EH (cell line): ENCODE results near the gene TREML1.
"Not testable (repeated sequence)": the region's sequence is repeated elsewhere in the genome, so short reads cannot be mapped to it uniquely, and the experiment has no call there.

Source experiments
- DNase-seq: peaks from one replicate; pipeline ENCODE4 v3.0.0-alpha.2; 2015; ENCODE audit warnings: low read depth

The TREML1 gene

GRCh38 chr6:41153992-41154625 is at the start of gene TREML1:
TREML1 (minus strand) TSS chr6:41154347; CDS start chr6:41154288, 59 bp downstream.
- no peak for DNase-seq

- DNase-seq, result no peak
These were observed 47.6 kb upstream of the TREML1 start for GRCh38 chr6:41201764-41202173.

DNA sequence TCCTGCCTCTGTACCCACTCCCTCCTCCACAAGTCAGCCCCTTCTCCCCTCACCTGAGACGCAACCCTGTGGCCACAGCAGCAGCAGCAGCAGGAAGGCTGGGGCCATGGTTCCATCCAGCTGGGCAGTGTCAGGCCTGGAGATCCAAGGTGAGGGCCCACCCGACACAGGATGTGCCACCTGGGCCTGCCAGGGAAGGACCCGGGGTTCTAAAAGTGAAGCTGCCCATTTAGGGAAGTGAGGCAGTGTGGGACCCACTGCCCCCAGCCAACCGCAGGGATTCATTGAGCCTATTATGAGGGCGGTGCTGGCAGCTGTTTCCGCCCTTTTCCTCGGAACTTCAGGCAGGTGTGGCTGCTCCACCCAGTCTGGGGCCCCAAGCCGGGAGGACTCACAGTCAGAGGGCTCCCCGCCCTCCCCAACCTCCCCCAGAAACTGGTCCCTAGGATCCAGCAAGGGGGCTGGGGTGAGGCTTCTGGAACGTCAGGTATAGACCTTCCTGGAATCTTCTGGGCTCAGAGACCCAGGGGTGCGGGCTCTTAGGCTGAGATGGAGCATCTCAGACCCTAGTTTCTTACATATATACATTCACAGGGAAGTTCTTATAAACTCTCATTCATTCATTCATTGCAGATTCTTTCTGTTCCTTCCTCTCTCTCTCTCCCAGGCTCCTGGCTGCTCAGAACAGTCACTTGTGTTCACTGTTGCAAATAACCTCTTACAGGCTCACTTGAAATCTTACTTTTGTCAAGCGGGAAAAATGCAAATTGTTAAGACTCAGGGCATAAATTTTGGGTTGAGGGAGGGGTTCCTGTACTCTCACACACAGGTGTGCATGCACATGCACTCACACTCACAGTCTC is 47.0 kb upstream of the TREML1 start, which contains the start of gene TREML2:
TREML2 (minus strand) TSS at position 249 of the 863 bp plus-strand sequence; CDS start at position 108, 141 bp downstream.
- no peak for DNase-seq

DNA sequence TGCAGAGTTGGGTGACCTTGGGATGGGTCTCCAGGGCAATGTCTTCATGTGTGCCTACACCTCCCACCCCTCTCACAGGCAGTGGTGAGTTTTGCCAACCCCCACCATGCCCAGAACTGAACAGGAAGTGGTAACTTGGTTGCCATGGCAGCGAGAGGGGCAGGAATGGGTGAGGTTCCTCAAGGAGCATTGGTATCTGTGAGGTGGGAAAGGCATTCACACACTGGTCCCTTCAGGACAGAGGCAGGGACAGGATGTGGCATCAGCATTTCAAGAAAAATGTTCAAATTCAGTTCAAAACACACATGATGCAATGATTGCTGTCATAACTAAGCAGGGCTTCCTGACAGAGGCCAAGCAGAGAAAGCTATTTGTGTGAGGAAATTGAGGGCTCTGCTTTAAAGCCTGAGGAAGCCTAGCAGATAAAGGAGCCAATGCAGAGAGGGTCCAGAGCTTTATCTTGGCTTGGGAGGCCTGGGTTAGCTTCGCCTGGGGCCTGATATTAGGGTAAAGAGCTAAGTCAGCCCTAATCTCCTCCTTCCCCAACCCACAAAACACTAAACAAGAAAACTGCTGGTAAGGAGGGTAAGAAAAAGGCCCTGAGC is 46.3 kb upstream of the TREML1 start:
- DNase-seq, result peak; percentile 41

DNA sequence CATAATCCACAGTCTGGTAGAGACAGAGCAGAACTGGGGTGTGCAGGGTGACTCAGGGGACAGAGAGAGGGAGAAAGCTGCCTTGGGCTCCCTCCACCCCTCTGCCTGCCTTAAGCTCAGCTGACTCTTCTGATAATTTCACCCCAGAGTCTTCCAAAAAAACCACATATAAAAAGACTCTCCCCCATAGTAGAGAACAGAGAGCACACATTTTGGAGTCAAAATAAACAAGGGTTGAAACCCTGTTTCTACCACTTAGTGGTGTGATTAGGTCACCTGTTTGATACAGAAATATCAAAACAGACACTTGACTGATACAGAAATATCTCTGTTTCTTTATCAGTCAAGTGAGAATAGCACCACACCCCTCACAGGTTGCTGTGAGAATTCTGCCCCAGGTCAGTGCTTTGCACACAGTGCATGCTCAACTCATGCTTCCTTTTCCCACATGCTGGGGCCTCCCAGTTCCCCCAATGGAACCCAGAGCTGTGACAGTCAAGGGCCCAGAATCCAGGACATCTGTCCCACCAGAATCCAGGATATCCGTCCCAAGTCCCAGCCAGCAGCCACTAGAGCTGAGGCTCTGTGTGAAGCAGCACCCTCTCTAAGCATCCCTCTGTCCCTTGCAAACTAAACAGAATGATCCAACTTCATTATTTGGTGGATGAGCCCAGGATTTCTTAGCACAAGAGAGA is 45.6 kb upstream of the TREML1 start:
- DNase-seq, result no peak

DNA sequence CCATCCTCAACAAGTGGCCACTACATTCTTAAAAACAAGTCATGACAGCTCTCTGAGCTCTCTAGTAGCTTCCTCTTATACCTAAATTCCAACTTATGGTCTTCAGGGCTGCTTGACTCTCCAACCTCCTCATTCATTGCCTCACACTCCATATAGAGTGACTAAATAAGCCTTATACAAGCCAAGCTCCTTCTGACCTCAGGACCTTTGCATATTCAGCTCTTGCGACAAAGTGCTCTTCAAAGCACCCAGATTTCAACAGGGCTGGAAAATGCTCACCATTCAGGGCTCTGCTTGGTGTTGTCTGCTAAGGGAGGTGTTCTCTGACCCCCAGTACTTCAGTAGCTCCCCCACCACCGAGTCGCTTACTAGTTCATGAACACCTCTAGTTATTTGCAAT is 43.1 kb upstream of the TREML1 start:
- DNase-seq, result no peak

DNA sequence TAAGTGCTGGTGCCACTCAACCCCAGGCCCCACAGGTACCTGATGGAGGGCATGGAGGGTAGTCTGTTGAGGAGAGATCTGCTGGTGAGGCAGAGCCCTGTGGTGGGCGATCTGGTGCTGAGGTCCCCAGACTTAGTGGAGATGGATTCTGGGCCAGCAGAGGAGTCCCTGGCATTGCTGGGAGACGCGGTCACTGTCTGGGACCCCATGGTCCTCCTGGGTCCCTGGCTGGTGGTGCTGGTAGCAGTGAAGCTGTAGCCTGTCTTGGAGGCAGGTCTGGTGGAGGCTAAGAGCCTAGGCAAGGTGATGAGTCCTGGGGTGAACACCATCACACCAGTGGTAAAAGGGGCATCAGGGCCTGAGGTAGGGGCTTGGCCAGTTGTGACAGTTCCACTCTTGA is 40.2 kb upstream of the TREML1 start:
- DNase-seq, result no peak

GRCh38 chr6:41193884-41194283 is 39.7 kb upstream of the TREML1 start:
- no peak for DNase-seq

GRCh38 chr6:41193171-41193734 is 39.1 kb upstream of the TREML1 start:
- DNase-seq, result no peak

- peak; percentile 29 for DNase-seq
These were observed 37.4 kb upstream of the TREML1 start for GRCh38 chr6:41191569-41191968.

GRCh38 chr6:41190791-41191190 is 36.6 kb upstream of the TREML1 start:
- DNase-seq, result no peak

DNA sequence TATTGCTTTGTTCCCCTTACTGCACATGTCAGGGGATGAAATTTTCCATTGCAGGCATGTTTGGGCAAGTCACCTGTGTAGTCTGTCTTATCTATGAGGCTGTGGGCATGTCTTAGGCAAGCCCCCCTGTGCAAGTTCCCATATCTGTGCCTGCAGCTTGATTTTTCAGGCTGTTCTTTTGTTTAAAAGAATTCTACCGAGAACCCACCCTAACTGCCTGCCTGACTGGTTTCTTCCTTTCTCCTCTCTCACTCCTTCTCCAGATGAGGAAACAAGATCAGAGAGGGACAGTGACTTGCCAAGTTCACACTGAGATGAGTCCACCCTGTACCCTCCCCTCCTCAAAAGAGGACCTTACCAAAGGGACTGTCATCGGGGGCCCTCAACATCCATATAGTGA is 35.8 kb upstream of the TREML1 start:
- no peak for DNase-seq

- DNase-seq, result not testable (repeated sequence)
These were observed 34.9 kb upstream of the TREML1 start for GRCh38 chr6:41189046-41189445.

DNA sequence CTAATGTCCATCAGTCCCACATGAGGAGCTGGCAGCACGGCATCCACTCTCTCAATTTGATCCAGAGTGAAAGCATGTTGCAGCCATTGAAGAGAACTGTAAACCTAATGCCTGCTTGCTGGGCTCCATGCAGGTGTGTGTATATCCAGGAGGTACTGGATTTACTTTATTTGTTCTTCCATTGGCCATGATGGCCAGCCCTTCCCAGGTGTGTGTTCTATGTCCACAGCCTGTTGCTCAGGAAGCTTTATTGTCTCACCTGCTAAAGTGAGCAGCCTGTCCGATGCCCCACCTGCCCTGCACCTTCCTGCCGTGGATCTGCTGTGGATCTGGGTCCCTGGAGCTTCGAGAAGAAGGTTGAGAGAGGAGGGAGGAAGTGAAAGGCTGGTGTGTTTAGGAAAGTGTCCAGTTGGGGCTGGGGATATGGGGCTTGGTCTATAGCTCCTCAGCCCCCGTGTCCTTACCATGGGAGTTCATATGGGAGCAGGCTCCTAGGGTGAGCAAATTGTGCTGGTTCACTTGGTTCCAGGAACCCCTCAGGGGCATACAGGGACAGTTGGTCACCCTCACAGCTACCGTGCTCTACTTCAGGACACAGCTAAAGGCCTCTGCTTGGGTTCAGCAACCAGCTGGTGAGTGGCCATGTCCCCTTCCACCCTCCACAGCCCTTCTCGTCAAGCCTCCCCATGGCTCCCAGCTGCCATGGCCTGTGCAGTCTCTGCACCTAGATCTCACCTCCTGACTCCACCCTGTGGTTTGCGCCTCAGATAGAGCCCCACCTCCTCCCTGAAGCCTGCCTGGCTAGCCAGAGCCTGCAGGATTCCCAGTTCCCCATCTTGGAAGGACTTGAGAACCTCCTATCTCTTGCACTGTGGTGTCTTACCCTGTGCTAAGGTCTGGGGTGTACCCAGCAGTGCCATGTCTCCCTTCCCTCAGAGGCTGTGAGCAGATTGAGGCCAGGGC is 34.1 kb upstream of the TREML1 start:
- DNase-seq, result no peak

DNA sequence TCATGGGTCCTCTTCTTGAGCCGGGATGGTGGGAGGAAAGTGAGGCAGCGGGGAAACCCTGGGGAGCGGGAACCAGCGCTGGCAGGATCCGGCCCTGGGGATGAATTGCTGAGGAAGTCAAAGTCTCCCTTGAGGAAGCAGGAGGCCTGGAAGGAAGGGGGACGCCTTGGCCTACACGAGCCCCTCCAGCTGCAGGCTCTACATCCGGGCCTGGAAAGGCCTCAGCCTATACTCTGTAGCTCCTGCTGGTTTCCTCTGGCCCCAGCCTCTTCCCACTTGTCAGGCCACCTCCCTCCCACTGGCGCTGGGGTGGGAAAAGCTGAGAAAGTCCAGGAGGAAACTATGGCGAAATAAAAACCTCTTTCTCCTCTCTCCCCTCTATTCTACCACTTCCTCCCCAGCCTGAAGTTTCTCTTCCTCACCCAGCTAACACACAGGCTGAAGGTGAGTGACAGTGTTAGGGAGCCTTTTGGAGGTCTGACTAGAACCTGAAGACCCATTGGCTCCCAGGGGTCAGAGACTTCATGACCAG is 31.9 kb upstream of the TREML1 start:
- no peak for DNase-seq

GRCh38 chr6:41184761-41185160 is 30.6 kb upstream of the TREML1 start:
- DNase-seq, result no peak

DNA sequence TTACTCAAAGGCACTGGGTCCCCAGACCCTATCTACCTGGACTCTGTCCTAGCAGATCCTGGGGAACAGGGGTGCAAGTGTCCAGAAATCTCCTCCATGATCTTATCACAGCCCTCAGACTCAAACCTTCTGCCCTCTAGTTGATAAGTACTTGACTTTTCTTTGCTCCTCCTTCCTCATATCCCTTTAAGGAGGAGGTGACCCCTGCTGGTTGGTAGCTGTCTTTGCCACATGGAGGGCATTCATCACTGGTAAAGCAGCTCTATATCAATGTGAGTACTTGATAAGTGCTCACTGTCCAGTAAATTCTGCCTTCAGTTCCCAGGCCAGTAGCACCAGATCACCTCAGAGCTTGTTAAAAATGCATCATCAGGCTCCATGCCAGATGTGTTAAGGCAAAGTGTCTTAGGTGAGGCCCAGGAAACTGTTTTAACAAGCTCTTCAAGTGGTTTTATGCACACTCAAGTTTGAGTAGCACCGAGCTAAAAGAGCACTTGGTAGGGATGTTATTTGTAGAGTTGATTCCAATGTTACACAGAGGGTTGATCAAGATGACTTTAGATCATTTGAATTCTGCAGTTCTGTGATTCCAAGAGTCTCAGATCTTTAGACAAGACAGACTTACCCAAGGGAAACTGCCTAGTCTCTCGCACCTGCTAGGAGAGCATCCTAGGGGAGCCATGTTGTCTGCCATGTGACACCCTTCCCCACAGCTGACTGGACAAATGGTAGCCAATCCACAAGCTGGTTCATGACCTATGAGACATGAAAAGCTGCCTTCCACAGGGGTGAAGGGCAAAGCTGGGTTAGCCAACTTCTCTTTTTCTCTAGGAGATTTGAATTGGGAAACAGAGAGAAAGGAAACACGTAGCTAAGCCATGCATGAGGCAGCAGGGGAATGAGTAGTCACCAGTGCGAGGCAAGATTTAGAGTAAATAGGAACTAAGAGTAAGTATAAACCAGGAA is 28.2 kb upstream of the TREML1 start:
- DNase-seq, result peak; percentile 70

- no peak for DNase-seq
These were observed 27.4 kb upstream of the TREML1 start for GRCh38 chr6:41181566-41181965.

- no peak for DNase-seq
These were observed 25.0 kb upstream of the TREML1 start for GRCh38 chr6:41179163-41179562.
